Right kidney (tissue), 9 donors: Measurements from ENCODE around the gene SUGCT.
"Not testable (repeated sequence)": the region's sequence is repeated elsewhere in the genome, so short reads cannot be mapped to it uniquely, and the experiment has no call there.

Experiments
- DNase-seq: peaks from one replicate; pipeline ENCODE4 v3.0.0-alpha.2; 2016
- long read RNA-seq, 8 donors: transcript quantifications; one replicate each; lab custom pipeline, GENCODE V29; 2026

Gene SUGCT
- long read RNA-seq, donor 1, partial matches to known transcripts = 6 of 6 reads
- long read RNA-seq, donor 1, other reads (novel, unspliced or antisense) = 0 of 6 reads
- long read RNA-seq, donor 2 = 0 reads
- long read RNA-seq, donor 3 = 0 reads
- long read RNA-seq, donor 4, partial matches to known transcripts = 0 of 1 reads
- long read RNA-seq, donor 4, other reads (novel, unspliced or antisense) = 0 of 1 reads
- long read RNA-seq, donor 5 = 0 reads
- long read RNA-seq, donor 6 = 0 reads
- long read RNA-seq, donor 7 = 0 reads
- long read RNA-seq, donor 8, partial matches to known transcripts = 0 of 1 reads
- long read RNA-seq, donor 8, other reads (novel, unspliced or antisense) = 0 of 1 reads

- DNase-seq = peak; percentile 99
These were observed at the start of gene SUGCT, which contains the start of gene MPLKIP for GRCh38 chr7:40134428-40135316. Gene SUGCT, plus strand, starts transcription at chr7:40135005. Gene MPLKIP, minus strand, starts transcription at chr7:40134622. Its CDS starts 55 bp downstream, at chr7:40134567.

- DNase-seq = no peak
These were observed 42.6 kb upstream of the SUGCT start for GRCh38 chr7:40092182-40092581.

- no peak for DNase-seq
These were observed 41.0 kb upstream of the SUGCT start for GRCh38 chr7:40093631-40094350.

GRCh38 chr7:40095230-40095629 lies 39.6 kb upstream of the SUGCT start:
- no peak for DNase-seq

- no peak for DNase-seq
These were observed 39.0 kb upstream of the SUGCT start for GRCh38 chr7:40095695-40096327.

GRCh38 chr7:40097728-40098127 lies 37.1 kb upstream of the SUGCT start:
- DNase-seq = no peak

GRCh38 chr7:40098810-40099209 lies 36.0 kb upstream of the SUGCT start:
- no peak for DNase-seq

- DNase-seq = no peak
These were observed 35.0 kb upstream of the SUGCT start for GRCh38 chr7:40099837-40100236.

GRCh38 chr7:40101201-40101600 lies 33.6 kb upstream of the SUGCT start:
- DNase-seq = no peak

GRCh38 chr7:40102897-40103296 lies 31.9 kb upstream of the SUGCT start:
- no peak for DNase-seq

GRCh38 chr7:40105879-40106473 lies 28.8 kb upstream of the SUGCT start:
- no peak for DNase-seq

- DNase-seq = no peak
These were observed 18.9 kb upstream of the SUGCT start for GRCh38 chr7:40115936-40116335.

- DNase-seq = not testable (repeated sequence)
These were observed 17.6 kb upstream of the SUGCT start for GRCh38 chr7:40117199-40117598.

GRCh38 chr7:40118201-40118600 lies 16.6 kb upstream of the SUGCT start:
- DNase-seq = not testable (repeated sequence)

GRCh38 chr7:40120020-40120419 lies 14.8 kb upstream of the SUGCT start:
- DNase-seq = no peak

- not testable (repeated sequence) for DNase-seq
These were observed 12.5 kb upstream of the SUGCT start for GRCh38 chr7:40122100-40122939.

GRCh38 chr7:40122940-40123254 lies 11.9 kb upstream of the SUGCT start:
- DNase-seq = no peak

- no peak for DNase-seq
These were observed 1.0 kb upstream of the SUGCT start for GRCh38 chr7:40133561-40134427.

- no peak for DNase-seq
These were observed 459 bp downstream of the SUGCT start for GRCh38 chr7:40135317-40135610.

- DNase-seq = no peak
These were observed 2.8 kb downstream of the SUGCT start for GRCh38 chr7:40137563-40137962.
